HG03159 (cell line): Measurements from ENCODE around the gene ZNF429.
"Not testable (repeated sequence)": the region's sequence is repeated elsewhere in the genome, so short reads cannot be mapped to it uniquely, and the experiment has no call there.

Experiments used
- ATAC-seq: cut with Tn5 transposase; IDR thresholded peaks from one replicate; pipeline ENCODE4 v1.9.1; 2021; ENCODE audit warnings: mild to moderate bottlenecking, moderate library complexity; ENCODE audit not compliant: unreplicated experiment

Gene ZNF429

DNA sequence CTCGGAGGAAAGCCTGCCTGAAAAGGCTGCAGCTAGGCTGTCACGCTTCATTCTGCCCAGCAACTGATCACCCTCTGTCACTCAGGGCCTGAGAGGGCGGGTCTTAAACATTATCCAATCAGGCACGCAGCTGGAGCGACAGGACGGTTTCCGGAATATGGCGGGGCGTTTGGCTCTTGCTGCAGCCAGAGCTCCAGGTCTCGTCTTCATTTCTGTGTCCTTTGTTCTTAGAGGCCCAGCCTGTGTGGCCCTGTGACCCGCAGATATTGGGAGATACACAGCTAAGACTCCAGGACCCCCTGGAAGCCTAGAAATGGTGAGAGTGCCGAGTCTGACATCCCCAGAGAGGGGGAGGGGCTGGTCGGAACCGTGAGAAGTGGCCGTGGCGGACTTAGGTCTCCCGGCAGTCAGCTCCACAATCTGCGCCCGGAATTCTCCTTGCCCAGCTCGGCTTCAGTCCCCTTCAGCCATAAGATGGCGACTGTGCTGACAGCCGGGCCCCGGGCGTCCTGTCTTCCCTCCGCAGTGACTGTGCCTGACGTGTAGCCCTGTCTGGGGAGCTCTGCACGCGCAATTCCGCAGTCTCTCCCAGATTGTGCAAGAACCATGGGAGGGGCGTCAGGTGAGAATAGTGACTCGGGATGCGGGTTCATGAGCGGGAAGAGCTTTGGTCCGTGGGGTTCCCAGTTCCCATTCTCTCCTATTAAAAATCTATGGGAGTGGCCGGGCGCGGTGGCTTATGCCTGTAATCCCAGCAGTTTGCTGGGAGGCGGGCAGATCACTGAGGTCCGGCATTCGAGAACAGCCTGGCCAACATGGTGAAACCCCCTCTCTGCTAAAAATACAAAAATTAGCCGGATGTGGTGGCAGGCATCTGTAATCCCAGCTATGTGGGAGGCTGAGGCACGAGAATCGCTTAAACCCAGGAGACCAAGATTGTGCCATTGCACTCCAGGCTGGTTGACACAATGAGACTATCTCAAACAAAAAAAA, at the start of gene ZNF429:
Gene ZNF429, plus strand, starts transcription at position 144 of the 993 bp plus-strand sequence. Its CDS starts 170 bp downstream, at position 314.
- ATAC-seq: peak; percentile 100

DNA sequence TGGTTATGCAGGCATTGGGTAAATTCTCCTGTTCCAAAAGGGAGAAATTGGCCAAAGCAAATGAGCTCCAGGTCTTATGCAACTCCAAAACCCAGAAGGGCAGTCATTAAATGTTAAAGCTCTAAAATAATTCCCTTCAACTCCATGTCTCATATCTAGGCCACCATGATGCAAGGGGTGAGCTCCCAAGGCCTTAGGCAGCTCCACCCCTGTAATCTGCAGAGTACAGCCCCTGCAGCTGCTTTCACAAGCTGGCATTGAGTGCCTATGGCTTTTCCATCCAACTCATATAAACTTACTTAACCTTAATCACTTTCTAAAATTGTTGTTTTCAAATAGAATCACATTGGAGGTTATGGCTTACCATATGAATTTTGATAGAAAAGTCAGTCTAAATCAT, 44.7 kb upstream of the ZNF429 start:
- no peak for ATAC-seq

DNA sequence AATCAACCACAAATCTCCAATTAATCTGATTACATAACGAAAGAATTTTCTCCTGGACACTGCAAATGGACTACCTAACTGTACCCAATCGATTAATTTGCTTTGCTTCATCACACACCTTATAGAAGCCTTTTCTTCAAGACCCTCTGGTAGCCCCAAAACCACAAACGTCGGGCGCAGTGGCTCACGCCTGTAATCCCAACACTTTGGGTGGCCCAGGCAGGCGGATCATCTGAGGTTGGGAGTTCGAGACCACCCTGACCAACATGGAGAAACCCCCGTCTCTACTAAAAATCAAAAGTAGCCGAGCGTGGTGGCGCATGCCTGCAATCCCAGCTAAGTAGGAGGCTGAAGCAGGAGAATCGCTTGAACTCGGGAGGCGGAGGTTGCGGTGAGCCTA, 42.9 kb upstream of the ZNF429 start:
- no peak for ATAC-seq

DNA sequence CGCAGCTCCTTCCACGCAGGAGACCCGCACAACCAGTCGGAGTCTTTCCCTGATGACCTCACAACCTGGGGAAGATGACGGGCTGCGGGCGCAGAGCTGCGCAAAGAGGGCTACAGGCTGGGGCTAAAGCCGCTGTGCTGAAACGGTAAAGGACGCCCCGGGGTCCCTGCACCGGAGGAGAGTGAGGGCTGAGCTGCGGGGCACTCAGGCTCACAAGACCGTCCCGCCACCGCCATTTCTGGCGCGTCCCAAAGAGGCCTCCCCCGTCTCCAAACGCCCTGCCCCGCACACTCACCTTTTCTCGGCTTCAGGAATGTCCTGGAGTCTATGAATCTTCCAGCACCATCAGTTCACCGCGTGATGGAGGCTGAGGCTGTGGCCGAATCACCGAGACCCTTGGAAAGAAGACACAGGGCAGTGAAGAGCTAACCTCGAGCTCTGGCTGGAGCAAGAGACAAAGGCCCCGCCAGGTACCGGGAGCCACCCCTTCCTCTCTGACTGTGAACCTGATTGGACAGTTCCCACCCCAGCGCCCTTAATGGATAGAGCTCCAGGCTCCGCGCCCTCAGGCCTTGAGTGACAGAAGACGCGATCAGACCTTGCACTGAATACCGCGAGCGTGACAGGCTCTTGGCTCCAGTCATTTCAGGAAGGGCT, 41.8 kb upstream of the ZNF429 start:
- ATAC-seq: peak; percentile 80

DNA sequence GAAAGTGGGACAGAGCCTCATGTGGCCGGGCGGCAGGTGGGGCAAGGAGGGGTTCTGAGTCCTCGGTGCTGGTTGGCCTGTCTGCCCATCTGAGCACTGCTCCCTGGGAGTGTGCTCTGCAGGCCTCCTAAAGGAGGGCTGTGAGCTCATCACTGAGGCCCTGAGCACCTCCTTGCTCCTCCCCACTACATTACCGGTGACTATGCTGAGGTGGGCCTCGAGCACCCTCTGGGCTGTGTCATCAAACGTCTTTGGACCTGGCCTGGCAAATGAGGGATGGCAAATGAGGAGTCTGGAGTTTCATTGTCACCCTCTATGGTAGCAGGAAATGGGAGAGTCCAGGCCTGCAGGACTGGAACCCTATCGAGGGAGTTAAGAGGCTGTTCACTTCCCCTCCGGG, 38.8 kb upstream of the ZNF429 start:
- ATAC-seq: no peak

DNA sequence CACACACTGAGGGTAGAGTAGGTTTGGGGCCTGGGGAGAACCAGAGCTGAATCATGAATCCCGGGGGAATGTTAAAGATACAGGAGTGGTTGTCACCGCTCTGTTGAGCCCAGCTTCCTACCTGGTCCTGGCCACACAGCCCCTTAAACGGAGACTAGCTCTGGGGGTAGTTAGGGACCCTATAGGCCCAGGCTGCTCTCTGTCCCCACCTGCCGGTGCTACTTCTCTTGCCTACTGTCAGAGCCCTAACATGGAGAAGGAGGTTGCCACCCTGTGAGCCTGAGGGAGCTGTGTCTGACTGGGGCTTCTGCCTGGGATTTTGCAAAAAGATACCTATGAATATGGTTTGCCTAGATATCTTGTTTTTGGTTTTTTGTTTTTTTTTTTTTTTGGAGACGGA, 36.6 kb upstream of the ZNF429 start:
- no peak for ATAC-seq

DNA sequence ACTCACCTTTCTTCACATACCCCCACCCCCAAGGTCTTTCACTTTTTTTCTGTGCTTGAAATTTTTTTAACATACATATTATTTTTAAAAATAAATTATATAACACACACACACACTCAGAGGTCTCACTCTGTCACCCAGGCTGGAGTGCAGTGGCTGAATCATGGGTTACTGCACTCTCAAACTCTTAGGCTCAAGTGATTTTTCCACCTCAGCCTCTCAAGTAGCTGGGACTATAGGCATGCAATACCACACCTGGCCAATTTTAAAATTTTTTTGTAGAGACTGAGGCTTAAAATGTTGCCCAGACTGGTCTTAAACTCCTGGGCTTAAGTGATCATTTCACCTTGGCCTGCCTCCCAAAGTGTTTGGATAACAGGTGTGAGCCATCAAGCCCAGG, 32.9 kb upstream of the ZNF429 start:
- ATAC-seq: no peak

DNA sequence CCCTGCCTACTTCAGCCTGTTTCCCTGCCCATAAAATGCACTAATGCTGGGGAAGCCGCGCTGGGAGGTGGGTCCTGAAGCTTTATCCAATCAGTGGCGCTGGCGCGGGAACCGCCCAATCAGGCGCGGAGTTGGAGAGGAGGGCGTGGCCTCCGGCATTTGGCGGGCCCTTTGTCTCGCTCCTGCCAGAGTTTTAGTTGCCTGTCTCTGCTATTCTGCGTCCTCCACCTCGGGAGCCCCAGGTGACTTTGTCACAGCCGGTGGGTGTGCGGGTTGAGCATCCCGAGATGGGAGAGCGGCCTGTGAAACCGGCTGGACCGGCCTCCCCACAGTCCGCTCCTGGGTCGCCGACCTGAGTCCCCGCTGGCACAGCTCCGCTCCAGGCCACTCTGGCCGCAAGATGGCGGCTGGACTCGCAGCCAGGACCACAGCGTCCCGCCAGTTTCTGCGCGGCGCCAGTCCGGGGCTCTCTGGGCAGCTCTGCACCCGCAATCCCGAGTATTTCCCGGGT, 30.7 kb upstream of the ZNF429 start:
- peak; percentile 61 for ATAC-seq

DNA sequence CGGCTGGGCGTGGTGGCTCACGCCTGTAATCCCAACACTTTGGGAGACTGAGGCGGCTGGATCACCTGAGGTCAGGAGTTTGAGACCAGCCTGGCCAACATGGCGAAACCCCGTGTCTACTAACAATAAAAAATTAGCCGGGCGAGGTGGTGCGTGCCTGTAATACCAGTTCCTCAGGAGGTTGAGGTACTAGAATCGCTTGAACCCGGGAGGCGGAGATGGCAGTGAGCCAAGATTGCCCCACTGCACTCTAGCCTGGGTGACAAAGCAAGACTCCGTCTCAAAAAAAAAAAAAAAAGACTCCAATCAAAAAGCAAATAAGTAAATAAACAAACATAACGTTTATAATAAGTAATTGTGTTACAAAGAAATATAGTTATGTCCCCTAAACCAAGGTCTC, 23.0 kb upstream of the ZNF429 start:
- not testable (repeated sequence) for ATAC-seq

DNA sequence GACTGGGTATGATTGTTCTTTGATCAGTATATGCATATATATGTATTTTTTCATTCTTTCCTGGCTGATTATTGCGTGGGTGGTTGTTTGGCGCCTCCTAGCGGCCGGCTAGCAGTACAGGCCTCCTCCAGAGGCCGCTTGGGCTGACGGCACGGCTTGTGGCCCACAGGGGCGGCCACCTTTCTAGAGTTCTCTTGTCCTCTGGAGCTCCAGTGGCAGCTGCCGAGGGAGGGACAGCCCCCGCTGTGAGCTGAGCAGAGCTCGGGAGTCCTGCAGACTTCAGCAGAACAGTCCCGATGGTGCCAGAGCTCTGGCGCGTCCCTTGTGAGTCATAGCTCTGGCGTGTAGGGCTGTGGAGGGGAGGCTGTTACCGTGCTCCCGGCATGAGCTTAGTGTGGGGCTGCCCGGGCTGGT, 22.5 kb upstream of the ZNF429 start:
- no peak for ATAC-seq

DNA sequence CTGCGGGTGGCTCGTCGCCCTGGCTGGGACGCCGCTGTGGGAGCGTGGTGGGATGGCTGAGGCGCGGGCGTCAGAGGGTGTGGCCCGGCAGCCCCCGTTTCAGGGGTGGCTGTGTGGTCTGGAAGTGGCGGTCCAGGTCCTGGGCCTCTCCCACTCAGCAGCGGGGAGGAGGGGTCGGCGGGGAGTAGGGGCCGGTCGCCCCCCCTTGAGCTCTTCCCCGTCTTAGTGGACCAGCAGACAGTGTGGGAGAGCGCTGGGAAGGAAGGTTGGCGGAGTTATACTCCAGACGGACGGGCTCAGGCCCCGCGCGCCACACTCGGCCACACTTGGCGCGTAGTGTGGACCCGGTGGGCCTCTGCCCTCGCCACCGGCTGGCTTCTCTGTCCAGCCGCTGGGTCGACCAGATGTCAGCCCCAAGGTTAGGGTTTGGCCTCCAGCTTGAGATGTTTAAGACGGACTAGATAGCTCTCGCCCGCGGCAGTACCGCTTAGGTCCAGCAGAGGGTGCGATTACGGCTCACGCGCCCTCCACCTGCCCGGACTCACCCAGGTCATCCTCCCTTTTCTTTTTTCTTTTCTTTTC, 21.7 kb upstream of the ZNF429 start:
- no peak for ATAC-seq

DNA sequence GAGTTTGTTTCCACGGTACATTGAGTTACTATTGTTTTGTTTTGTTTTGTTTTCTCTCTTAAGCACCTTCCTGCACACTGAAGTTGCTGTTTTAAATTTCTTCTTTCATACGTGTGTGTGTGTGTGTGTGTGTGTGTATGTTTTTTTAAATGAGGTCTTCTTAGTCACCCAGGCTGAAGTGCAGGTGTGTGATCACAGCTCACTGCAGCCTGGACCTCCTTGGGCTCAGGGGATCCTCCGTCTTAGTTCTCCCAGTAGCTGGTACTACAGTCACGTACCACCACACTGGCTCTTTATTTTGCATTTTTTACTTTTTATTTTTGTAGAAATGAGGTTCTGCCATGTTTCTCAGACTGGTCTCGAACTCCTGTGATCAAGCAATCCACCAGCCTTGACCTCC, 20.8 kb upstream of the ZNF429 start:
- no peak for ATAC-seq

DNA sequence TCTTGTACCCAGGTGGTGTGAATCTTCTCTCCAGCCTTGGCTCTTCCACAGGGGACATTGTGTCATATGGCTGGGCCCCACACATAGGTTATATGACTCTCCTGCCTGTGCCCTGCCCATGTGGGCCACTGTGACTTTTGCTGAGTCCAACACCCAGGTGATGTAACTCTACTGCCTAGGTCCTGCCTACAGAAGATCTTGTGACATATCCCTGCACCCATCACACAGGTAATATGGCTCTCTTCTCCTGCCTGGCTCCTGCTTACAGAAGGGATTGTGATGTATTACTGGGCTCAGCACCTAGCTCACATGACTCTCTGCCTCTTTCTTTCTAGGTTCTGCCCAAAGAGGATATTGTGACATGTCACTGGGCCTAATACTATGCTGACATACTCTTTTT, 19.5 kb upstream of the ZNF429 start:
- ATAC-seq: no peak

DNA sequence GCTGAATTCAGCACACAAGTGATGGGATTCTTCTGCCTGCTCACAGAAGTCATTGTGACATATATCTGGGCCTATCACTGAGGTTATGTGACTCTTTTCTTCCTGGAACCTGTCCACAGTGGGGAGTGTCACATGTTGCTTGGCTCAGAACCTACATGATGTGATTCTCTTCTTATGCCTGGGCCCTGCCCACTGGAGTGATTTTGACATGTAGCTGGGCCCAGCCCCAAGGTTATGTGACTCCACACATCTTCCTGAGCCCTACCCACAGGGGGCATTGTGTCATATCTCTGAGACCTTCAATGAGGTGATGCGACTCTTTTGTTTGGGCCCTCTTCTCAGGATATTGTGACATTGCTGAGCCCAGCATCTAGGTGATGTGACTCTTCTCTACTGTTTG, 17.4 kb upstream of the ZNF429 start:
- ATAC-seq: no peak

DNA sequence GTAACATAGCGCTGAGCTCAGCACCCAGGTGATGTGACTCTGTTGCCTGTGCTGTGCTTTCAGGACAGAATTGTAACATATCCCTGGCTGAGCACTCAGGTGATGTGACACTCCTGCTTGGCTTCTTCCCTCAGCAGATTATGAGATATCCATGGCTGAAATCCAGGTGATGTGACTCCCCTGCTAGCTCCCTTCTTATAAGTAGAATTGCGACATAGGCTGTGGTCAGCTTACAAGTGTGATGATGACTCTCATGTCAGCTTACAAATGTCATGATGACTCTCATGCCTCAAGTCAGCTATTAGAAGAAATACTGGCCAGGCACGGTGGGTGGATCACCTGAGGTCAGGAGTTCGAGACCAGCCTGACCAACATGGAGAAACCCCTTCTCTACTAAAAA, 14.3 kb upstream of the ZNF429 start:
- no peak for ATAC-seq

DNA sequence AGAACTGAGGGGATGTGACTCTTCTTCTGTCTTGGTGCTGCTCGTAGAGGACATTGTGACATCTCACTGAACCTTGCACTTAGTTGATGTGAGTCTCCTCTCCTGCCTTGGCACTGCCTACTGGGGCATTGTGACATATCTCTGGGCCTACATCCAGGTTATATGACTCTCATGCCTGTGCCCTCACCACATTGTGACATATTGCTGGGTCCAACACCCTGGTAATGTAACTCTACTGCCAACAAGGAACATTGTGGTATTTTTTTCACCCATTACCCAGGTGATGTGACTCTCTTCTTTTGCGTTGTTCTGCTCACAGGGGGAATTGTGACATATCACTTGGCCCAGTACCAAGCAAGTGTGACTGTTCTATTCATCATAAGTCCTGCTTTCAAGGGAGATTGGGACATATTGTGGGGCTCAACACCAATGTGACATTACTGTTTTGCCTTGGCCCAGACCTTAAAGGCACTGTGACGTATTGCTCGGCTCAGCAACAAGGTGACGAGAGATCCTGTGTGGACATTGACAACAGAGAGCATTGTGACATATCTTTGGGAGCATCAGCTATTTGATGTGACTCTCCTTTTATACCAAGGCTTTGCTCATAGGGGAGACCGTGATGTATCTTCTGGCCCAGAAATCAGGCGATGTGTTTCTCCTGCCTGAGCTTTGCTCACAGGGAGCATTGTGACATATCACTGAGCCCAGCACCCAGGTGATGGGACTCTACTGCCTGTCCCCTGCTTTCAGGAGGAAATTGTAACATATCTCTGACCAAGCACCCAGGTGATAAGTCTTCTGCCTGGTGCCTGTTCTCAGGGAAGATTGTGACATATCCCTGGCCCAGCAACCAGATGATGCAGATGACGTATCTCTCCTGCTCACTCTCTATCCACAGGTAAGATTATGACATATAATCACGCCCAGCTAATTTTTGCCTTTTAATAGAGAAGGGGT, 12.2 kb upstream of the ZNF429 start:
- no peak for ATAC-seq

DNA sequence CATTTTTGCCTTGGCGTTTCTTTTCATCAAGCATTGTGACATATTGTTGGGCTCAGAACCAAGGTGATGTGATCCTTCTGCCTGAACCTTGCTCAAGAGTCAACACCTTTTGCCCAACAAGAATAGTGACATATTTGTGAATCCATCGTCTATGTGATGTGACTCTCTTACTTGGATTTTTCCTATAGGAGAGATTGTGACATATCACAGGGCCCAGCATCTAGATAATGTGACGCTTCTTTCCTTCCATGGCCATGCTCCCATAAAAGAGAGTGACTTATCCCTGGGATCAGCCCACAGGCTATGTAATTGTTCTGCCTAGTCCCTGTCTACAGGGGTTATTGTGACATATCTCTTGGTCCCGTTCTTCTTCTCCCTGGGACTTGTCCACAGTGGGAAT, 8.5 kb upstream of the ZNF429 start:
- no peak for ATAC-seq

DNA sequence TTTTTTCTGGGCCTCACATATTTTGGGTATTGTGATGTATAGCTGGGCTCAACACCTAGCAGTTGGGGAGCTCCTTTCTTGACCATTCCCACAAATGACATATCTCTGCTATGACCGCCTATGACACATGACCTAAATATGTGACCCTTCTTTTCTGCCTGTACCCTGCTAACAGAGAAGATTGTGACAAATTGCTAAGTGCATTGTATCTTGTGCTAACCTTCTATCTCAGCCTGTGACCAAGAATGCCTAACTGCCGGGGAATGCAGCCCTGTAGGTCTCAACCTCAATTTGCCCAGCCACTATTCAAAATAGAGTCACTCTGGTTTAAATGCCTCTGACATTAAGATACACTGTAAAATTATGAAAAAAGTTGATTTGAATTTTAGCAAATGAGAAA, 6.8 kb upstream of the ZNF429 start:
- no peak for ATAC-seq

DNA sequence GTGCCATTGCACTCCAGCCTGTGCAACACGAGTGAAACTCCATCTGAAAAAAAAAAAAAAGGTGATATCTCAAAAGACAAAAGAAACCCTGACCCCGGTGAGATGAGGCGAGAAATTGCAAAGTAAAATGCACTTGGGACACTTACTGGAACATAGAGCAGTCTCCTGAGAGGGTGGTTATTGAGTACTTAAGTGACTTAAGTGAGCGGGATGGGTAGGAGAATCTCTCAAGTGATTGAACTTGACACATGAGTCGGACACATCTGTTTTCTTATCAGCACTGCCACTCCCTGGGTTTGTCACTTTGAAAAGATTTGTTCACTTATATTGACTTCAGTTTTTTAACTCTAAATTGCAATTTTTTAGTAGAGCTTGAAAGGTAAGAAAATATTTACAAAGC, 2.8 kb downstream of the ZNF429 start:
- ATAC-seq: no peak

DNA sequence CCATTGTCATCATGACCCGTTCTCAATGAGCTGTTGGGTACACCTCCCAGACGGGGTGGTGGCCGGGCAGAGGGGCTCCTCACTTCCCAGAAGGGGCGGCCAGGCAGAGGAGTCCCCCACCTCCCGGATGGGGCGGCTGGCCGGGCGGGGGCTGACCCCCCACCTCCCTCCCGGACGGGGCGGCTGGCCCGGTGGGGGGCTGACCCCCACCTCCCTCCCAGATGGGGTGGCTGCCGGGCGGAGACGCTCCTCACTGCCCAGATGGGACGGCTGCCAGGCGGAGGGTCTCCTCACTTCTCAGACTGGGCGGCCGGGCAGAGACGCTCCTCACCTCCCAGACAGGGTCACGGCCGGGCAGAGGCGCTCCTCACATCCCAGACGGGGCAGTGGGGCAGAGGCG, 5.7 kb downstream of the ZNF429 start:
- not testable (repeated sequence) for ATAC-seq
